Epithelial cell of esophagus (primary cell): ENCODE measurements around the gene PTPRN2.

Source experiments
- DNase-seq: peaks from one replicate; pipeline ENCODE4 v3.0.0; 2010; ENCODE audit warnings: low read depth
- H3K4me3 ChIP-seq: 2 replicates; pipeline ENCODE4 v1.5.1; 2011; ENCODE audit warnings: mild to moderate bottlenecking, low read length, control low read depth
- CTCF ChIP-seq: IDR thresholded peaks from 2 replicates; pipeline ENCODE4 v1.5.1; 2011; ENCODE audit warnings: low read depth, mild to moderate bottlenecking, low read length, control low read depth, inconsistent platforms; ENCODE audit not compliant: insufficient read depth; ENCODE audit errors: missing control alignments

Gene PTPRN2

GRCh38 chr7:157885140-157885539, 702.5 kb downstream of the PTPRN2 start:
- H3K4me3 ChIP-seq, result no peak overlapping the region
- TF ChIP-seq CTCF, result no peak
- no peak for DNase-seq

DNA sequence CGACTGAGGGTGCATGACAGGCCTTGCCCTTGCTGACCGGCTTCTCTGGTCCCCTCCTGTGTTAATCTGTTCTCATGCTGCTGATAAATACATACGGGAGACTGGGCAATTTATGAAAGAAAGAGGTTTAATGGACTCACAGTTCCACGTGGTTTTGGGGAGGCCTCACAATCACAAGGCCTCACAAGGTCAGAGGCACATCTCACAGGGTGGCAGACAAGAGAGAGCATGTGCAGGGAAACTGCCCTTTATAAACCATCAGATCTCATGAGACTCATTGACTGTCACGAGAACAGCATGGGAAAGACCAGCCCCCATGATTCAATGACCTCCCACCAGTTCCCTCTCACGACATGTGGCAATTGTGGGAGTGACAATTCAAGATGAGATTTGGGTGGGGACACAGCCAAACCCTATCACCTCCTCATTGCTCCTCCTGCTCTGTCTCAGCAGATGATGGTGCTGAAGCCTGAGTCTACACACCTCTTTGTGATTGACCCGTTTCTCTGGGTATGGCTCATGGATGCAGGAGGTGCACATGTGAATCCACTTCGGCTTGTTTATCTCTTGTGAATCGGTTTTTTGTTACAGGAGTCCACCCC, 703.1 kb downstream of the PTPRN2 start:
- no peak for TF ChIP-seq CTCF
- no peak for DNase-seq
- H3K4me3 ChIP-seq, result no peak overlapping the region

DNA sequence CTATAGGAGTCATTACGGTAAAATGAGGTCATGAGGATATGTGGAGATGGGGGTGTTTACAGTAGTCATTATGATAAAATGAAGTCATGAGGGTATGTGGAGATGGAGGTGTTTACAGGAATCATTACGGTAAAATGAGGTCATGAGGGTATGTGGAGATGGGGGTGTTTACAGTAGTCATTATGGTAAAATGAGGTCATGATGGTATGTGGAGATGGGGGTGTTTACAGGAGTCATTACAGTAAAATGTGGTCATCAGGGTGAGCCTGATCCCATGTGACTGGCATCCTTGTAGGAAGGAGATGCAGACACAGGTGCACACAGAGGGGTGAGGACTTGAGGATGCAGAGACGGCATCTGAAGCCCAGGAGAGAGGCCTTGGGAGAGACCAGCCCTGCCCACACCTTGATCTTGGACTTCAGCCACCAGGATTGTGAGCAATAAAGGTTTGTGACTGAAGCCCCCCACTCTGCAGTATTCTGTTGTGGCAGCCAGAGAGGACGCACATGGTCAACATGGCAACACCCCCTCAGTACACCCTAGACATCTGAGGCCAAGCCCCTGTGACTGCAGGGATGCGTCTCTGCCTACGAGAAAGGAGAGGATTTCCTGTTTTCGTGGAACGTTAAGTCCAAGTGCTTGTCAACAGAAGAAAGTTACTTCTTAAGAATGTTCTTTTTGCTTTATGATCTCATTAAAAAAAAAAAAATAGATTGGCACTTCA, 706.4 kb downstream of the PTPRN2 start:
- no peak overlapping the region for H3K4me3 ChIP-seq
- no peak for DNase-seq
- no peak for TF ChIP-seq CTCF

GRCh38 chr7:157879391-157879790, 708.2 kb downstream of the PTPRN2 start:
- no peak overlapping the region for H3K4me3 ChIP-seq
- no peak for TF ChIP-seq CTCF
- DNase-seq, result no peak

GRCh38 chr7:157877298-157878090, 710.1 kb downstream of the PTPRN2 start:
- H3K4me3 ChIP-seq, result no peak overlapping the region
- no peak for DNase-seq
- no peak for TF ChIP-seq CTCF

- no peak overlapping the region for H3K4me3 ChIP-seq
- TF ChIP-seq CTCF, result no peak
- no peak for DNase-seq
Observed at GRCh38 chr7:157876469-157877285, 710.9 kb downstream of the PTPRN2 start.
